Measurements from ENCODE around the gene STXBP5L.
"Not testable (repeated sequence)": the region's sequence is repeated elsewhere in the genome, so short reads cannot be mapped to it uniquely, and the experiment has no call there.

STXBP5L gene

DNA sequence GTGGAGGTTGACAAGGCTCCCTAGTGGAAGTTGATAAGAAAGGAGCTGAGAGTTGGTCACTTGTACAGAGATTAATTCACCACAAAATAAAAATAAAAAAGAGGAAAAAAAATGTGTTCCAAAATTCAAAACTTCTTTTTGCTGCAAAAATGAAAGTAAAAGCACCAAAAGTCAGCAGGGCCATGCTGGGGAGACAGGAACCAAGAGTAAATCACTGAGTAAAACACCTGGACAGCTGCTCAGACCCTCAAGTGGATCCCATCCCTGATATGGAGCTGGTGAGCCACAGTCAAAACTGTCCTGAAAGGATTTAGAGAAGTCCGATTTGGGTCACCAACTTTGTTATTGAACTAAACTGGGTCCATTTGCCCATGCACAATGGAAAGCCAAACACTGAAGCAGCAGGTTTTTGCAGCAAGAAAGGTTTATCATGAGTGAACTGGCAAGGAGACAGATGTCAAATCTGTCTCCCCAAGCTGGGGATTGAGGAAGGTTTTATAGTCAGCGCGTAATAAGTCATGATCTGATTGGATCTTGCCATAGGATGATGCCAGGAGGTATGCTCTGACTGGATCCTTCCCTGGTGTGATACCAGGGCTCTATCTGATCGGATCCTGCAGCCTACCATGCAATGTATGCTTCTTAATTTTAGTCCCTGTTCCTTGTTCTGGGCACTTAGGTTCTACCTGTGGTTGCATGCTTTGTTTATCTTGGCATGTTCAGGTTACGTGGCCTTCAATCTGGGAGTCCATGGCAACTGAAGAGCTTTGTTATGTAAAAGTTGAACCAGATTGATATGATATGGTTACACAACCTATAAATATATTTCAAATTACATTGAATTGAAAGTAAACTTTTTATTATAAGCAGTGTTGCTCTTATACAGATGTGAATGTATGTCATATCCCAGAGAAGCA lies 324.6 kb downstream of the STXBP5L start:
- no peak for DNase-seq

GRCh38 chr3:121243208-121243607 lies 335.2 kb downstream of the STXBP5L start:
- DNase-seq = no peak

GRCh38 chr3:121252676-121253075 lies 344.7 kb downstream of the STXBP5L start:
- no peak for DNase-seq

DNA sequence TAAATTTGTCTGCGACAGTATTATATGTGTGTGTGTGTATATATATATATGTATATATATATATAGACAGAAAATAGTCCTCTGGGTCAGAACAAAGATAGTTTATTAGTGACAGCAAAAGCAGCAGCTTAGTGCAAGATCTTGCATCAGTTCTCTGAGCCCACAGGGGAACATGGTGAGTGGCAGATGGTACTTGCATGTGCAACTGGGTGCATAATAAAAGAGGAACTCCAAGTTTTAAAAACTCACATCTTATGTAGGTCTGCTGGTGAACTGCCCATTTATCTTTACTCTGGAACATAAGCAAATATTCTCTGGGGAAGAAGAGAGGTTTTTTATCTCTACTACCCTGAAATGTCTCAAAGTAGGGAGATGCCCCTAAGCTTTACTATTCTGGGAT lies 361.4 kb downstream of the STXBP5L start:
- no peak for DNase-seq

GRCh38 chr3:121274411-121274810 lies 366.4 kb downstream of the STXBP5L start:
- DNase-seq = no peak

- no peak for DNase-seq
These were observed 387.4 kb downstream of the STXBP5L start for GRCh38 chr3:121295452-121295851.

GRCh38 chr3:121295979-121296378 lies 388.0 kb downstream of the STXBP5L start:
- DNase-seq = no peak

DNA sequence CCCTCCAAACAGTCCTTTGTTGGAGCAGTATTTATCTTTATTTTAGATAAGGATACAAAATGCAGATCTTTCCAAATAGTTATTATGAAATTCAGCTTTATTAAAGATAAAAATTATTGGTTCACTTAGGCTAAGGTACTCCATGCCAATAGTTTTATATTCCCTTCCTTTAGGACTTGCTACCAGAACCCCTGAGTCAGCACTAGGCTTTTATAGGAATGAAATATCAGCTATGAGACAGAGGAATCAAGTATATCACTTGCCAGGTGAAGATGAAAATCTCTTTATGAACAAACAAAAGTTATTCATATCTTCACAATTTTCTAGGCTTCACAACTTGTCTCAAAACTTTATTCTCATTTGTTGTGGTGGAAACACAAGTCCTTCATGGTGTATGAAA lies 416.3 kb downstream of the STXBP5L start:
- no peak for DNase-seq

- DNase-seq = no peak
These were observed 422.1 kb downstream of the STXBP5L start for GRCh38 chr3:121330118-121330517.

GRCh38 chr3:121330634-121331033 lies 422.6 kb downstream of the STXBP5L start:
- no peak for DNase-seq

DNA sequence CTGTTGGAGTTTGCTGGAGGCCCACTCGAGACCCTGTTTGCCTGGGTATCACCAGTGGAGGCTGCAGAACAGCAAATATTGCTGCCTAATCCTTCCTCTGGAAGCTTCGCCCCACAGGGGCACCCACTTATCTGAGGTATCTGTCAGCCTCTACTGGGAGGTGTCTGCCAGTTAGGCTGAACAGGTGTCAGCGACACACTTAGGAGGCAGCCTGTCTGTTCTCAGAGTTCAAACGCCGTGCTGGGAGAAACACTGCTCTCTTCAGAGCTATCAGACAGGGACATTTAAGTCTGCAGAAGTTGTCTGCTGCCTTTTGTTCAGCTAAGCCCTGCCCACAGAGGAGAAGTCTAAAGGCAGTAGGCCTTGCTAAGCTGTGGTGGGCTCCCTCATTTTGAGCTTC lies 448.0 kb downstream of the STXBP5L start:
- DNase-seq = not testable (repeated sequence)

DNA sequence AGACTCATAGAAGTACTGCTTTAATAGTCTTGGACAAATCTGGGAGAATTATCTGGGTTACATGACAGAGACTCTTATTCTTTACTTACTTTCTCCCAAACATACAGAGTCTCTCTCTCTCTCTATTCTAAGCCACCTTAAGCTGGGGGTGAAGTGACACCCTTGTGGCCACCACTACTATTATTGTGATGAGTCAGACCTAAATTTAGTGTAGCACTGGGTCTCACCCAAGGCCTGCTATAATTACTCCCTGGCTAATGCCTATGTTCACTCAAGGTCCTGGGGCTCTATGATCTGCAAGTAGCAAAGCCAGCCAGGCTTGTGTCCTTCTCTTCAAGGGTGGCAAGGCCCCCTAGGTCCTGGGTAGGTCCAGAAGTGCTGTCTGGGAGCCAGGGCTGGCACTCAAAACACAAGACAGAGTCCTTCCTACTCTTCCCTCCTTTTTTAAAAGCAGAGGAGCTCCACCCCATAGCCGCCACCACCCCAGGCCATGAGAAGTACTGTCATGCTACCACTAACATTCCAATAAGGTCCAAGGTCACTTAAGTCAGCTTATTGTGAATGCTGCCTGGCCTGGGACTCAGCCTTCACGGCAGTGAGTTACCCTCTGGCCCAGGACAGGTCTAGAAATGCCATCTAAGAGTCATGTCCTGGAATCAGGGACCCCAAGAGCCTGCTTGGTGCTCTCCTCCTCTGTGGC lies 454.2 kb downstream of the STXBP5L start:
- DNase-seq = no peak

DNA sequence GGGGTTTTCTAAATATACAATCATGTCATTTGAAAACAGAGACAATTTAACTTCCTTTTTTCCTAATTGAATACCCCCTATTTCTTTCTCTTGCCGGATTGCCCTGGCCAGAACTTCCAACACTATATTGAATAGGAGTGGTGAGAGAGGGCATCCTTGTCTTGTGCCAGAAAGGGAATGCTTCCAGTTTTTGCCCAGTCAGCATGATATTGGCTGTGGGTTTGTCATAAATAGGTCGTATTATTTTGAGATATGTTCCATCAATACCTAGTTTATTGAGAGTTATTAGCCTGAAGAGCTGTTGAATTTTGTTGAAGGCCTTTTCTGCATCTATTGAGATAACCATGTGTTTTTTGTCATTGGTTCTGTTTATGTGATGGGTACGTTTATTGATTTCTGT lies 480.3 kb downstream of the STXBP5L start:
- DNase-seq = not testable (repeated sequence)

DNA sequence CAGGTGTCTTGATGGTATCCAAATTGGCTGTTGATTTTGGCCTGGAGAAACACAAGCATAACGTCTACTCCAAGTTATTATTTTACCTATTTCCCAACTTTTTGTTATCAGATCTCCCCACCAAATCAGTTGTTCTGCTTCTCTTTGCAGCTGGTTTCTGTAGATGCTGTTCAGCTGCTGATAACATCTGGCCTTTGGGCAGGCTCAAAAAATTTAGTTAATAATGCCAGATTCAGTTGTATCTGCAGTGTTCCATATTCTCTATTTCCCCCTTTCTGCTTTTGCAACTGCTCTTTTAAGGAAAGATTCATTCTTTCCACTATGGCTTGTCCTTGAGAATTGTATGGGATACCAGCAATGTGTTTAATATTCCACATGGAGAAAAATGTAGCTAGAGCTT lies 488.0 kb downstream of the STXBP5L start:
- DNase-seq = not testable (repeated sequence)

- not testable (repeated sequence) for DNase-seq
These were observed 490.0 kb downstream of the STXBP5L start for GRCh38 chr3:121398051-121398450.

- DNase-seq = no peak
These were observed 491.8 kb downstream of the STXBP5L start for GRCh38 chr3:121399820-121400219.

DNA sequence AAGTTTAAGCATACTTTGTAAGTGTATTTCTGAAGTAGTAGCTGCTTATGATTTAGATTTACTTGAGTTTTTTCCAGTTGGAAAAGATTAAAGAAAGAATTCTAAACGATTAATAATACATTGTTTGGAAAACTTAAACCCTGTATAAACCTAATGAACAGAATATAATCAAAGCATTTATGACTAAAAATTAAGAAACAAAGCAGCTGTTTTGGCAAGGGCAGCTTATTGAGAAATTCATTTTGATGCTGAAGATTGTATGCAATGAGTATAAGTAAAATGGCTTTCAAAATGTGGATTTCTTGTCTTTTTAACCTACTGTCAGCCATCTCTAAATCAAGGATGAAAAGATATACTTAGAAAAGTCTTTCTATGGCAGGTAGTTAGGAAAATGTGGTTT lies 497.6 kb downstream of the STXBP5L start:
- DNase-seq = no peak

DNA sequence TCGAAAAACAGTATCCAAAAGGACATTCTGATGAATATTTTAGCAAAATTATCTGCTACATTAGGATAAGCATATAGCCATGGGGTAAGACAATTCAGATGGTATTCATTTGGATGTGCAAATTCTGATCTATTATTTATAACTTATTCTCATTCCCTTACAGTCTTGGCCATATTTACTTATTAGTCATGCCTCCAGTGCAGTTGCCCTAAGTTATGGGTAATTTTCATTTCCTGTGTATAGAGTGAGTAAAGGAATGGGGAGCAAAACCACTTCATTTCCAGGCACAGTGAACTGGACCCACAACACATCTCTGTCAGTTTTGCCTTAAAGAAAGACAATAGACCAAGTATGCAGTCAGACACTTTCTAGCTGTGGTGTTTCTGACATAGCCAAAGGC lies 503.5 kb downstream of the STXBP5L start:
- no peak for DNase-seq

- DNase-seq = no peak
These were observed 506.9 kb downstream of the STXBP5L start for GRCh38 chr3:121414924-121415323.

DNA sequence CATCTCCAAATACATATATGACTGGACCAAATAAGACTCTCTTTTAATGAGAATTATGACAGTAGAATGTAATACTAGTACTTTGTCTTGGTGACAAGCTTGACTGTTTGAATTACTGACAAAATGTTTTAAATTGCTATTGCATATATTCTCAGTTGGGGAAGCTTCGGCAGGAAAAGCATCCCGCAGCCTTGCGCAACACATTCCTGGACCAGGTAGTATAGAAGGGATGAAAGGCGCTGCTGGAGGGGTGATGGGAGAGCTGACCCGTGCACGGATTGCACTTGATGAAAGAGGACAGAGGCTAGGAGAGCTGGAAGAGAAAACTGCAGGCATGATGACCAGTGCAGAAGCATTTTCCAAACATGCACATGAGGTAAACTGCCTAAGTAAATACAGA lies 510.2 kb downstream of the STXBP5L start:
- no peak for DNase-seq

- no peak for DNase-seq
These were observed 516.5 kb downstream of the STXBP5L start for GRCh38 chr3:121424549-121424948.

- no peak for DNase-seq
These were observed 522.7 kb downstream of the STXBP5L start for GRCh38 chr3:121430664-121431215.

- peak; percentile 31 to 41 for DNase-seq
These were observed 523.9 kb downstream of the STXBP5L start for GRCh38 chr3:121431726-121432517.
